NCI-H2196 (cell line): ENCODE data around the gene GAS2L1.
"Not testable (repeated sequence)": the region's sequence is repeated elsewhere in the genome, so short reads cannot be mapped to it uniquely, and the experiment has no call there.

Experiments used
- DNase-seq: peaks from one replicate; lab custom pipeline; 2025; ENCODE audit not compliant: unreplicated experiment; lab: John Stamatoyannopoulos, UW

Gene GAS2L1

DNA sequence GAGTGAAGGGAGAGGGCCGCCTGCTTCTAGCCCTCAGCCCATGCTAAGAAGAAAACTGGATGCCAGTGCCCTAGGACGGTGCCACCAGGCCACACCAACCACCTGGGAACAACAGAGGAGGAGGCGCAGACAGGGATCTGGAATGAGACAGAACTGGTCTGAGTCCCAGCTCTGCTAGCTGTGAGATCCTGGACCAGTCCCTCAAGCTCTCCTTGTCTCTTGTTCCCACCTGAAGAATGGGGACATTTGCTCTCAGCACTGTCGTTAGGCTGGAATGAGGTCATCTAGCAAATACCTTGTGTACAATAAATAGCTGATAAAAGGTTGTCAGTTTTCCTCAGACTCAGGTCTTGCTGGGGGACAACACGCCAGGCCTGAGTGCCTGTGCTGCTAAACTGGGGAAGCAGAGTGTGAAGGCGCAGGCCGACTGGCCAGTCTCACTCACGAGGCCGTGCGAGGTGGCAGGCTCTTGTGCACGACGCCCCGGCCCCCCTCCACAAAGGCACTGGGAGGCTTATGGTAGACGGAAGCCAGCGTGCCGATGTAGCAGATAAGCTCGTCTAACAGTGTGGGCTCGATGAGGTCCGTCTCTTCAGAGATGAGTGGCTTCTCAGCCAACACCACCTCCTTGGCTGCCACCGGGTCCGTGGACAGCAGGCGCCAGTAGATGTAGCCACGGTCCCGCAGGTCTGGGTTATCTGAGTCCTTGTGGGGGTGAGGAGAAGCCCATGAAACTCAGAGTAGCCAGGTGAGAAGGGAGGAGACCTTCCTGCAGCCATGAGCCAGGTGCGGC lies 34.8 kb downstream of the GAS2L1 start:
- no peak for DNase-seq

DNA sequence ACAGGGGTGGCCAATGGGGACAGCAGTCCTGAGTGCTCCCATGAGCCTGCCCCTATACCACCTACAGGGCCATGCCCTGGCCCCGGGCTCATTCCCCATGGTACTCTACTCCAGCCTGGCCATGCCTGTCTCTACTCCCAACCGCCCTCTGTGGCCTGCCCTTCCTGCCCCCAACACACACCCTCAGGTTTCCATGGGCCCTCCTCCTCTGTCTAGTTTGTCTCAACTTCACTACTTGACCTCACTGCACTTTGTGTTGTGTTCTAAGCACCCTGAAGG lies 35.3 kb downstream of the GAS2L1 start:
- DNase-seq, result no peak

DNA sequence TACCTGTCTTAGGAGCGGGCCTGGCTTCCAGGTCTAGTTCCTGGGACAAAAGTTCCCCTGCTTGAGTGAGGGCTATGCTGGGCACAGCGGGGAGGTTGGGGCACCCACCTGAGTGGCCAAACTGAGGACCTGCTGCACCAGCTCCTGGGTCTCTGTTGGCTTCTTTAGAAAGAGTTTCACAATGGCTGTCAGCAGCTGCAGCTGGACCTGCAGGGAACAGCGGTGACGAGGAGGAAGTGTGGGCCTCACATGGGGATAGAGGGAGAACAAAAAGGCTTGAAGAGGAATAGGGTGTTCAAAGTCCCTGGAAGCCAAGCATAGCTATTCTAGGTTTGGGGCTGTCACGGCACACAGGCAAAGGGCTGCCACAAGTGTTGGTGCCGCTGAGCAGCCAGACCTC lies 35.7 kb downstream of the GAS2L1 start:
- no peak for DNase-seq

DNA sequence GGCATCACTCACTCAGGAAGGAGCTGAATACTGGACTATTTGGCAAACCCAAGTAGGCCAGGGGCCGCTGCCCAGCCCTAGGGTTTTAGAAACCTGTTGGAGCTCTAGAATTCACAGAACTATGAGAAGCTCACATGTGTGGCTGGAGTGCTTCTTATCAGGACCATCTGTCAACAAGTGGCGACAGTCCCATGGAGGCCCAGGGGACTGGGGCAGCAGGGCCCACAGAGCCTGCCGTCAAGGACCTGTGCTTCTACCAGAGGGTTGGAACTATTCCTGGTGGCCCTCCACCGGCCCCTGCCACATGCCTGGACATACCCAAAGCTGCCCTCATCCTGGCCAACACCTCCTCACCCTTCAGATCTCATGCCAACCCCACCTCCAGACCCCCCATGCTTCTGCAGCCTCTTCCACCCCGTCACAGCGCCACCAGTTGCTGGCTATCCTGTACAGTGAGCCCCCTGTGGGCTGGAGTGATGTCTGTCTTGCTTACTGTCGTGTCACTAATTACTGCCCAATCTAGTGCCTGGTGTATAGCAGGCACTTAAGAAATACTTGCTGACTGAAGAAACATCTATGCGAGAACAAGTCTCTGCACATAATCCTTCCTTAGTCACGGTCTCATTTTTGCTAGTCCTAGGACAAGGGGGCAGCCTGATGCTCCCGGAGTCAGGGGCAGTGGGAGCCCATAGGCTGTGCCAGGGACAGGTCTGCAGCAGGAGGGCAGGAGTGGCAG lies 36.3 kb downstream of the GAS2L1 start:
- no peak for DNase-seq

- DNase-seq, result peak; percentile 60
Measured at GRCh38 chr22:29343313-29343805, 36.9 kb downstream of the GAS2L1 start.

- DNase-seq, result peak; percentile 74
Measured at GRCh38 chr22:29344137-29344536, 37.7 kb downstream of the GAS2L1 start.

DNA sequence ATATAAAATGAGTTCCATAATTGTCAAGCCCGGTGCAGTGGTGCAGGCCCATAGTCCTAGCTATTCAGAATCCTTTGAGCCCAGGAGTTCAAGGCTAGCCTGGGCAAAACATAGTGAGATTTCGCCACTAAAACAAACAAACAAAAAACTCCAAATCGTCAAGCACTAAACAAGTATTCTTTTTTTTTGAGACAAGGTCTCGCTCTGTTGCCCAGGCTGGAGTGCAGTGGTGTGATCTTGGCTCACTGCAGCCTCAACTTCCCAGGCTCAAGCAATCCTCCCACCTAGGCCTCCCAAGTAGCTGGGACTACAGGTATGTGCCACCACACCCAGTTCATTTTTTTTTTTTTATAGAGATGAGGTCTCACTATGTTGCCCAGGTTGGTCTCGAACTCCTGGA lies 38.4 kb downstream of the GAS2L1 start:
- DNase-seq, result not testable (repeated sequence)

- no peak for DNase-seq
Measured at GRCh38 chr22:29345932-29346331, 39.5 kb downstream of the GAS2L1 start.

GRCh38 chr22:29346659-29347058 lies 40.2 kb downstream of the GAS2L1 start:
- no peak for DNase-seq

GRCh38 chr22:29348041-29348440 lies 41.6 kb downstream of the GAS2L1 start:
- DNase-seq, result no peak

- no peak for DNase-seq
Measured at GRCh38 chr22:29348956-29349355, 42.5 kb downstream of the GAS2L1 start.

GRCh38 chr22:29351042-29351441 lies 44.6 kb downstream of the GAS2L1 start:
- no peak for DNase-seq

DNA sequence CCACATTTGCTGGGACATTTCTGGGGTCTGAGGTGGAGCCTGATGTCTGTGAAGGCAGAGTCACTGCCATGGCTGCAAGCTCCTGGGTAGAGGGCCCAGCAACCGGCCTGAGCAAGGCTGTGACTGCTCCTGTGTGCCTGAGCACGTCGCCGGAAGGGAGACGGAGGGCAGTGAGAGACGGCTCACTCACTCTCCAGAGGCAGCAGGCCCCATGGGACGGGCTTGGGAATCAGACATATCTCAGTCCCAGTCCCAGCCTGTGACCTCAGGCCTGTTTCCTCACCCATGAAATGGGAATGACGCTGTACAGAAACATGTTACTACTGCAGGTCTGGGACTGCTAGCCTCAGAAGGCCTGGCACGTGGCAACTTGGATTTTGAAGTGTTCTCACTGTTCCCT lies 45.4 kb downstream of the GAS2L1 start:
- DNase-seq, result no peak

- DNase-seq, result no peak
Measured at GRCh38 chr22:29352778-29353177, 46.3 kb downstream of the GAS2L1 start.

- DNase-seq, result no peak
Measured at GRCh38 chr22:29353286-29353685, 46.8 kb downstream of the GAS2L1 start.

- DNase-seq, result no peak
Measured at GRCh38 chr22:29353860-29354259, 47.4 kb downstream of the GAS2L1 start.

GRCh38 chr22:29357193-29357890 lies 50.9 kb downstream of the GAS2L1 start:
- DNase-seq, result not testable (repeated sequence)

GRCh38 chr22:29359469-29359868 lies 53.0 kb downstream of the GAS2L1 start:
- DNase-seq, result peak; percentile 20
